Measurements from ENCODE around the gene SF1. TPM values are rescaled to one million over a fixed set of nuclear protein-coding genes. Genes with fewer than 3 reads are reported as not detected.

The SF1 gene
- total and polyA plus RNA-seq, 11 donors: 59.2 to 349 (median 152) TPM

GRCh38 chr11:64802370-64803157, 24.2 kb upstream of the SF1 start:
- intact Hi-C loops (cut with DNase I): no loop called here
- H3K27ac ChIP-seq: peak overlapping the region; percentile 49 to 95 (median 91)
- no peak for TF ChIP-seq POLR2A (IDR thresholded peaks at IDR 0.05)
- no peak for TF ChIP-seq CTCF (IDR thresholded peaks at IDR 0.05)
- no peak for DNase-seq
- H3K9me3 ChIP-seq: no peaks in the 10 kb centered on the region
- H3K27me3 ChIP-seq: no peaks in the 10 kb centered on the region
- peak overlapping the region; percentile 35 to 89 (median 71) for H3K4me3 ChIP-seq
- ATAC-seq: peak in 1 of 4 donors; percentile 1
- peaks cover 0 to 39% (median 21%) of the 10 kb centered on the region in 9 donors for H3K36me3 ChIP-seq
- WGBS, 4 donors: 7 to 14% (median 11%) methylated on average over 21 to 54 of the region's 54 CpGs
- peaks cover 5 to 47% (median 24%) of the 10 kb centered on the region in 12 donors for H3K4me1 ChIP-seq

GRCh38 chr11:64801561-64802369, 23.4 kb upstream of the SF1 start:
- H3K4me1 ChIP-seq: peaks cover 5 to 47% (median 24%) of the 10 kb centered on the region in 12 donors
- TF ChIP-seq POLR2A (IDR thresholded peaks at IDR 0.05): no peak
- no peak for TF ChIP-seq CTCF (IDR thresholded peaks at IDR 0.05)
- no peaks in the 10 kb centered on the region for H3K9me3 ChIP-seq
- DNase-seq (peak in 2 of 5 donors; percentile 40 to 46), ATAC-seq (peak in 2 of 4 donors; percentile 1 to 18)
- H3K36me3 ChIP-seq: peaks cover 0 to 37% (median 20%) of the 10 kb centered on the region in 9 donors
- intact Hi-C loops (cut with DNase I): no loop called here
- H3K4me3 ChIP-seq: peak overlapping the region in 11 of 12 donors; percentile 2 to 89 (median 75)
- no peaks in the 10 kb centered on the region for H3K27me3 ChIP-seq
- WGBS, 4 donors: 26 to 64% (median 50%) methylated on average over 4 to 13 of the region's 13 CpGs
- peak overlapping the region; percentile 49 to 95 (median 91) for H3K27ac ChIP-seq

- Histone ChIP-seq H3K27me3 (no peaks in the 10 kb centered on the region), H3K4me3 (peak overlapping the region in 1 of 12 donors; percentile 76), H3K27ac (peak overlapping the region; percentile 39 to 95 (median 91)), H3K4me1 (peaks cover 5 to 47% (median 24%) of the 10 kb centered on the region in 12 donors), H3K36me3 (peaks cover 0 to 36% (median 26%) of the 10 kb centered on the region in 9 donors), H3K9me3 (no peaks in the 10 kb centered on the region)
- WGBS, 4 donors: 74 to 84% (median 81%) methylated on average over 8 to 9 of the region's 9 CpGs
- DNase-seq (no peak), ATAC-seq (no peak)
- intact Hi-C loops (cut with DNase I): no loop called here
- TF ChIP-seq CTCF (IDR thresholded peaks at IDR 0.05) (no peak), POLR2A (IDR thresholded peaks at IDR 0.05) (no peak)
Observed at GRCh38 chr11:64801158-64801464, 22.8 kb upstream of the SF1 start.
